ENCODE results near the gene MALRD1. TPM values are rescaled to one million over a fixed set of nuclear protein-coding genes. Genes with fewer than 3 reads are reported as not detected.
A peak's percentile ranks its signal among the peaks of the same experiment; 100 is the strongest.

Gene MALRD1
- total RNA-seq, 1 donor from 2014 or later, result 0.45 TPM

GRCh38 chr10:19111501-19112267 is 63.1 kb downstream of the MALRD1 start:
- H2AFZ ChIP-seq (ENCODE audit: low read depth, low read length), result no peak overlapping the region
- no peaks in the 10 kb centered on the region for H4K20me1 ChIP-seq (ENCODE audit: insufficient read depth, low read length)
- no peaks in the 10 kb centered on the region for H3K36me3 Mint-ChIP-seq (ENCODE audit: low read depth, unreplicated experiment)
- DNase-seq (ENCODE audit: low read depth), result peak; percentile 54
- H3K4me2 ChIP-seq (ENCODE audit: low read length), result no peak overlapping the region
- H3K9ac ChIP-seq (ENCODE audit: low read length), result no peak overlapping the region
- H3K4me1 Mint-ChIP-seq (ENCODE audit: low read depth, unreplicated experiment), result peaks cover 10% of the 10 kb centered on the region
- H3K36me3 ChIP-seq (ENCODE audit: insufficient read depth, low read length), result no peaks in the 10 kb centered on the region
- no peak overlapping the region for H3K27ac ChIP-seq (ENCODE audit: low read depth, low read length)
- no peaks in the 10 kb centered on the region for H3K79me2 ChIP-seq (ENCODE audit: insufficient read depth, low read length)
- TF ChIP-seq, protein P1, sequence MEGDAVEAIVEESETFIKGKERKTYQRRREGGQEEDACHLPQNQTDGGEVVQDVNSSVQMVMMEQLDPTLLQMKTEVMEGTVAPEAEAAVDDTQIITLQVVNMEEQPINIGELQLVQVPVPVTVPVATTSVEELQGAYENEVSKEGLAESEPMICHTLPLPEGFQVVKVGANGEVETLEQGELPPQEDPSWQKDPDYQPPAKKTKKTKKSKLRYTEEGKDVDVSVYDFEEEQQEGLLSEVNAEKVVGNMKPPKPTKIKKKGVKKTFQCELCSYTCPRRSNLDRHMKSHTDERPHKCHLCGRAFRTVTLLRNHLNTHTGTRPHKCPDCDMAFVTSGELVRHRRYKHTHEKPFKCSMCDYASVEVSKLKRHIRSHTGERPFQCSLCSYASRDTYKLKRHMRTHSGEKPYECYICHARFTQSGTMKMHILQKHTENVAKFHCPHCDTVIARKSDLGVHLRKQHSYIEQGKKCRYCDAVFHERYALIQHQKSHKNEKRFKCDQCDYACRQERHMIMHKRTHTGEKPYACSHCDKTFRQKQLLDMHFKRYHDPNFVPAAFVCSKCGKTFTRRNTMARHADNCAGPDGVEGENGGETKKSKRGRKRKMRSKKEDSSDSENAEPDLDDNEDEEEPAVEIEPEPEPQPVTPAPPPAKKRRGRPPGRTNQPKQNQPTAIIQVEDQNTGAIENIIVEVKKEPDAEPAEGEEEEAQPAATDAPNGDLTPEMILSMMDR (IDR thresholded peaks at IDR 0.05; ENCODE audit: insufficient read depth, low read depth, low read length), result no peak
- TF ChIP-seq EZH2 (IDR thresholded peaks at IDR 0.05; ENCODE audit: insufficient read depth, low read length), result no peak
- H3K4me3 ChIP-seq (ENCODE audit: insufficient read depth, low read depth, low read length), result no peak overlapping the region
- H3K27me3 Mint-ChIP-seq (ENCODE audit: low read depth, unreplicated experiment), result no peaks in the 10 kb centered on the region
- peaks cover 6% of the 10 kb centered on the region for H3K9me3 Mint-ChIP-seq (ENCODE audit: unreplicated experiment)
- H3K27ac Mint-ChIP-seq (ENCODE audit: unreplicated experiment), result no peak overlapping the region
- H3K4me1 ChIP-seq (ENCODE audit: insufficient read depth, low read length), result no peaks in the 10 kb centered on the region
- H3K4me3 Mint-ChIP-seq (ENCODE audit: unreplicated experiment), result no peak overlapping the region
- FAIRE-seq, result peak; percentile 78
- H3K9me3 ChIP-seq (ENCODE audit: insufficient read depth, low read depth, low read length), result peaks cover 2% of the 10 kb centered on the region
- H3K27me3 ChIP-seq (ENCODE audit: insufficient read depth, low read length), result no peaks in the 10 kb centered on the region

DNA sequence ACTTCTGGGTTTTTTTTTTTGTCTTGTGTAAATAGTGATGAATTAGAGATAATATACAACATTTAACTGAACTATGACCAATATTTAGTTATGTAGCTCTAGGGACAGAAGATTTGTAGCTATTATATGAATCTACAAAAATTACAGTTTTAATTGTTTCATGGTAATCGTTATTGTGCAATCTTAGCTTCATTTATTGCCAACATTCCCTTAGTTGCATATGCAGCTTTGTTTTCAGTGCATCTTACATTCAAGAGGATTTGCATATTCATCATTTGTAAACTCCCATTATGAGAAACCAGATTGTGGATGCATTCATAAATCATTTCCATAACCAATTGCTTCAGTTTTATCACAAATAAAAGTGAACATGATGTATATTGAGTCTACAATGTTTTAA is 68.8 kb downstream of the MALRD1 start:
- H3K9me3 ChIP-seq (ENCODE audit: insufficient read depth, low read depth, low read length), result no peaks in the 10 kb centered on the region
- Mint-ChIP-seq H3K9me3 (ENCODE audit: unreplicated experiment) (no peaks in the 10 kb centered on the region), H3K4me1 (ENCODE audit: low read depth, unreplicated experiment) (no peaks in the 10 kb centered on the region), H3K4me3 (ENCODE audit: unreplicated experiment) (no peak overlapping the region), H3K27me3 (ENCODE audit: low read depth, unreplicated experiment) (no peaks in the 10 kb centered on the region), H3K36me3 (ENCODE audit: low read depth, unreplicated experiment) (no peaks in the 10 kb centered on the region), H3K27ac (ENCODE audit: unreplicated experiment) (no peak overlapping the region)
- no peak overlapping the region for H3K9ac ChIP-seq (ENCODE audit: low read length)
- no peaks in the 10 kb centered on the region for H3K79me2 ChIP-seq (ENCODE audit: insufficient read depth, low read length)
- H3K4me3 ChIP-seq (ENCODE audit: insufficient read depth, low read depth, low read length), result no peak overlapping the region
- no peak overlapping the region for H2AFZ ChIP-seq (ENCODE audit: low read depth, low read length)
- H3K27me3 ChIP-seq (ENCODE audit: insufficient read depth, low read length), result no peaks in the 10 kb centered on the region
- H4K20me1 ChIP-seq (ENCODE audit: insufficient read depth, low read length), result no peaks in the 10 kb centered on the region
- no peak for DNase-seq (ENCODE audit: low read depth)
- H3K4me2 ChIP-seq (ENCODE audit: low read length), result no peak overlapping the region
- FAIRE-seq, result no peak
- H3K27ac ChIP-seq (ENCODE audit: low read depth, low read length), result no peak overlapping the region
- no peak for TF ChIP-seq EZH2 (IDR thresholded peaks at IDR 0.05; ENCODE audit: insufficient read depth, low read length)
- TF ChIP-seq, protein P1 (IDR thresholded peaks at IDR 0.05; ENCODE audit: insufficient read depth, low read depth, low read length), result no peak
- no peaks in the 10 kb centered on the region for H3K4me1 ChIP-seq (ENCODE audit: insufficient read depth, low read length)
- no peaks in the 10 kb centered on the region for H3K36me3 ChIP-seq (ENCODE audit: insufficient read depth, low read length)

DNA sequence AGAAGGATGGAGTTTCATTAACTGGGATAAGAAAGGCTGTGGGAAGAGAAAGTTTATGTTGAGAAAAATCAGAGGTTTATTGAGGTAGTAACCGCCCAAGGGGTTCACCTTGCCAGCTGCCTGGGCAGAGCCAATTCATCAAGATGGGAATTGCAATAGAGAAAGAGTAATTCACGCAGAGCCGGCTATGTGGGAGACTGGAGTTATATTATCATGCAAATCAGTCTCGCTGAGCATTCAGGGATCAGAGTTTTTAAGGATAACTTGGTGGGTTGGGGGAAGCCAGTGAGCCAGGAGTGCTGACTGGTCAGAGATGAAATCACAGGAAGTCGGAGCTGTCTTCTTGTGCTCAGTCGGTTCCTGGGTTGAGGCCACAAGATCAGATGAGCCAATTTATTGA is 70.6 kb downstream of the MALRD1 start:
- Histone ChIP-seq H4K20me1 (ENCODE audit: insufficient read depth, low read length) (no peaks in the 10 kb centered on the region), H3K4me1 (ENCODE audit: insufficient read depth, low read length) (no peaks in the 10 kb centered on the region), H3K4me2 (ENCODE audit: low read length) (no peak overlapping the region), H3K9me3 (ENCODE audit: insufficient read depth, low read depth, low read length) (no peaks in the 10 kb centered on the region), H3K27me3 (ENCODE audit: insufficient read depth, low read length) (no peaks in the 10 kb centered on the region), H3K79me2 (ENCODE audit: insufficient read depth, low read length) (no peaks in the 10 kb centered on the region), H3K4me3 (ENCODE audit: insufficient read depth, low read depth, low read length) (no peak overlapping the region), H2AFZ (ENCODE audit: low read depth, low read length) (no peak overlapping the region), H3K36me3 (ENCODE audit: insufficient read depth, low read length) (no peaks in the 10 kb centered on the region), H3K27ac (ENCODE audit: low read depth, low read length) (no peak overlapping the region), H3K9ac (ENCODE audit: low read length) (no peak overlapping the region)
- DNase-seq (ENCODE audit: low read depth) (no peak), FAIRE-seq (no peak)
- Mint-ChIP-seq H3K4me1 (ENCODE audit: low read depth, unreplicated experiment) (no peaks in the 10 kb centered on the region), H3K27me3 (ENCODE audit: low read depth, unreplicated experiment) (no peaks in the 10 kb centered on the region), H3K27ac (ENCODE audit: unreplicated experiment) (no peak overlapping the region), H3K4me3 (ENCODE audit: unreplicated experiment) (no peak overlapping the region), H3K9me3 (ENCODE audit: unreplicated experiment) (no peaks in the 10 kb centered on the region), H3K36me3 (ENCODE audit: low read depth, unreplicated experiment) (no peaks in the 10 kb centered on the region)
- TF ChIP-seq EZH2 (IDR thresholded peaks at IDR 0.05; ENCODE audit: insufficient read depth, low read length), result no peak
- TF ChIP-seq, protein P1 (IDR thresholded peaks at IDR 0.05; ENCODE audit: insufficient read depth, low read depth, low read length), result no peak
